BLaER1 (cell line): ENCODE measurements around the gene UBASH3B.
A peak's percentile ranks its signal among the peaks of the same experiment; 100 is the strongest.
"Not testable (repeated sequence)": the region's sequence is repeated elsewhere in the genome, so short reads cannot be mapped to it uniquely, and the experiment has no call there.

ENCODE experiments used
- H3K27ac ChIP-seq: shearing (Covaris generic); formaldehyde crosslinking; 2 replicates; pipeline ENCODE4 v1.8.1; 2022
- H3K27me3 ChIP-seq: shearing (Covaris generic); formaldehyde crosslinking; 2 replicates; pipeline ENCODE4 v1.8.1; 2022
- H3K36me3 ChIP-seq: shearing (Covaris generic); formaldehyde crosslinking; 2 replicates; pipeline ENCODE4 v1.8.1; 2022
- H3K4me1 ChIP-seq: shearing (Covaris generic); formaldehyde crosslinking; 2 replicates; pipeline ENCODE4 v1.8.1; 2022
- H3K4me2 ChIP-seq: shearing (Covaris generic); formaldehyde crosslinking; 2 replicates; pipeline ENCODE4 v1.8.1; 2022
- H3K4me3 ChIP-seq: shearing (Covaris generic); formaldehyde crosslinking; 2 replicates; pipeline ENCODE4 v1.8.1; 2022
- H3K9ac ChIP-seq: shearing (Covaris generic); formaldehyde crosslinking; 2 replicates; pipeline ENCODE4 v1.8.1; 2022
- H3K9me3 ChIP-seq: shearing (Covaris generic); formaldehyde crosslinking; 2 replicates; pipeline ENCODE4 v1.8.1; 2022
- H4K20me1 ChIP-seq: shearing (Covaris generic); formaldehyde crosslinking; 2 replicates; pipeline ENCODE4 v1.8.1; 2022
- Cebpa-rat ChIP-seq: shearing (Covaris generic); IDR thresholded peaks from 2 replicates; pipeline ENCODE4 v1.8.1; 2022

UBASH3B gene

GRCh38 chr11:122655527-122656072, at the start of gene UBASH3B:
Gene UBASH3B, plus strand, starts transcription at chr11:122655722. Its CDS starts 328 bp downstream, at chr11:122656050.
- Histone ChIP-seq H3K4me2 (peak within 1 kb of the TSS; percentile 98), H3K4me3 (peak within 1 kb of the TSS; percentile 99), H3K4me1 (peaks cover 40% of the 10 kb centered on the region), H3K9ac (peak within 1 kb of the TSS; percentile 96), H3K9me3 (peaks cover 6% of the 10 kb centered on the region; the same call in 1 of the 2 replicates), H4K20me1 (peaks cover 47% of the 10 kb centered on the region), H3K27me3 (no peaks in the 10 kb centered on the region), H3K36me3 (peaks cover 39% of the 10 kb centered on the region), H3K27ac (peak within 1 kb of the TSS; percentile 96)
- TF ChIP-seq Cebpa-rat, result no peak

- H3K9me3 ChIP-seq, H3K36me3 ChIP-seq, H4K20me1 ChIP-seq, H3K27me3 ChIP-seq, H3K27ac ChIP-seq, H3K4me1 ChIP-seq, H3K4me2 ChIP-seq, H3K9ac ChIP-seq, H3K4me3 ChIP-seq: not testable (repeated sequence)
Observed at GRCh38 chr11:122607162-122607561, 48.4 kb upstream of the UBASH3B start.

GRCh38 chr11:122612123-122612824, 43.2 kb upstream of the UBASH3B start:
- H3K9me3 ChIP-seq, result no peaks in the 10 kb centered on the region
- H3K27ac ChIP-seq, result no peak overlapping the region
- H3K4me3 ChIP-seq, result no peak overlapping the region

GRCh38 chr11:122616718-122617117, 38.8 kb upstream of the UBASH3B start:
- H3K4me3 ChIP-seq, result no peak overlapping the region
- H3K27me3 ChIP-seq, result no peaks in the 10 kb centered on the region
- no peaks in the 10 kb centered on the region for H3K36me3 ChIP-seq
- no peak overlapping the region for H3K9ac ChIP-seq
- TF ChIP-seq Cebpa-rat, result no peak
- H3K9me3 ChIP-seq, result peaks cover 17% of the 10 kb centered on the region
- peaks cover 6% of the 10 kb centered on the region; the same call in 1 of the 2 replicates for H3K4me1 ChIP-seq
- no peaks in the 10 kb centered on the region for H4K20me1 ChIP-seq
- H3K27ac ChIP-seq, result no peak overlapping the region
- H3K4me2 ChIP-seq, result peak overlapping the region; percentile 12; the same call in 1 of the 2 replicates

More at GRCh38 chr11:122612123-122612824, 43.2 kb upstream of the UBASH3B start:
- Histone ChIP-seq H3K9ac (no peak overlapping the region), H3K4me2 (no peak overlapping the region), H3K27me3 (no peaks in the 10 kb centered on the region), H3K4me1 (peaks cover 6% of the 10 kb centered on the region; the same call in 1 of the 2 replicates), H3K36me3 (no peaks in the 10 kb centered on the region), H4K20me1 (no peaks in the 10 kb centered on the region)
- no peak for TF ChIP-seq Cebpa-rat

- H3K27ac ChIP-seq, result no peak overlapping the region
- peaks cover 17% of the 10 kb centered on the region for H3K9me3 ChIP-seq
- H3K4me2 ChIP-seq, result no peak overlapping the region
- no peak overlapping the region for H3K4me3 ChIP-seq
- no peaks in the 10 kb centered on the region for H3K27me3 ChIP-seq
- H3K36me3 ChIP-seq, result no peaks in the 10 kb centered on the region
- no peak overlapping the region for H3K9ac ChIP-seq
- peaks cover 6% of the 10 kb centered on the region; the same call in 1 of the 2 replicates for H3K4me1 ChIP-seq
- no peaks in the 10 kb centered on the region for H4K20me1 ChIP-seq
- TF ChIP-seq Cebpa-rat, result no peak
Observed at GRCh38 chr11:122617297-122617696, 38.2 kb upstream of the UBASH3B start.

GRCh38 chr11:122617926-122618325, 37.6 kb upstream of the UBASH3B start:
- Histone ChIP-seq H3K9me3 (peaks cover 17% of the 10 kb centered on the region), H3K4me2 (no peak overlapping the region), H3K9ac (no peak overlapping the region), H3K4me1 (peaks cover 10% of the 10 kb centered on the region; the same call in 1 of the 2 replicates), H3K27ac (no peak overlapping the region), H3K36me3 (no peaks in the 10 kb centered on the region), H3K27me3 (no peaks in the 10 kb centered on the region), H3K4me3 (no peak overlapping the region), H4K20me1 (no peaks in the 10 kb centered on the region)
- no peak for TF ChIP-seq Cebpa-rat

GRCh38 chr11:122618927-122619326, 36.6 kb upstream of the UBASH3B start:
- Histone ChIP-seq H3K4me2 (no peak overlapping the region), H3K4me3 (no peak overlapping the region), H3K9me3 (peaks cover 17% of the 10 kb centered on the region), H3K27ac (no peak overlapping the region), H4K20me1 (no peaks in the 10 kb centered on the region), H3K9ac (no peak overlapping the region), H3K27me3 (no peaks in the 10 kb centered on the region), H3K4me1 (peaks cover 10% of the 10 kb centered on the region; the same call in 1 of the 2 replicates), H3K36me3 (no peaks in the 10 kb centered on the region)
- no peak for TF ChIP-seq Cebpa-rat

- Histone ChIP-seq H4K20me1 (no peaks in the 10 kb centered on the region), H3K4me2 (no peak overlapping the region), H3K36me3 (no peaks in the 10 kb centered on the region), H3K27ac (no peak overlapping the region), H3K4me1 (peaks cover 10% of the 10 kb centered on the region; the same call in 1 of the 2 replicates), H3K27me3 (no peaks in the 10 kb centered on the region), H3K4me3 (no peak overlapping the region), H3K9ac (no peak overlapping the region), H3K9me3 (peaks cover 17% of the 10 kb centered on the region)
- no peak for TF ChIP-seq Cebpa-rat
Observed at GRCh38 chr11:122619757-122620156, 35.8 kb upstream of the UBASH3B start.

GRCh38 chr11:122625501-122625900, 30.0 kb upstream of the UBASH3B start:
- not testable (repeated sequence) for H3K9ac ChIP-seq, H3K9me3 ChIP-seq, H3K27ac ChIP-seq, H3K27me3 ChIP-seq, H4K20me1 ChIP-seq, H3K4me3 ChIP-seq, H3K4me2 ChIP-seq, H3K36me3 ChIP-seq
- peaks cover 10% of the 10 kb centered on the region; the same call in 1 of the 2 replicates for H3K4me1 ChIP-seq

GRCh38 chr11:122625976-122626665, 29.4 kb upstream of the UBASH3B start:
- no peaks in the 10 kb centered on the region for H4K20me1 ChIP-seq
- H3K4me3 ChIP-seq, result no peak overlapping the region
- peaks cover 10% of the 10 kb centered on the region; the same call in 1 of the 2 replicates for H3K4me1 ChIP-seq
- TF ChIP-seq Cebpa-rat, result no peak
- no peaks in the 10 kb centered on the region for H3K27me3 ChIP-seq
- no peak overlapping the region for H3K27ac ChIP-seq
- no peaks in the 10 kb centered on the region for H3K9me3 ChIP-seq
- H3K4me2 ChIP-seq, result no peak overlapping the region
- H3K9ac ChIP-seq, result no peak overlapping the region
- H3K36me3 ChIP-seq, result no peaks in the 10 kb centered on the region
